ENCODE data around the gene COL5A1.

GRCh38 chr9:134839455-134840125, 198.0 kb downstream of the COL5A1 start:
- TF ChIP-seq CTCF (IDR thresholded peaks at IDR 0.05) (no peak), POLR2A (IDR thresholded peaks at IDR 0.05) (no peak)
